Dedifferentiated amniotic fluid mesenchymal stem cell (primary cell): Measurements from ENCODE around the gene NFIB.

Experiments used
- DNase-seq: peaks from one replicate; pipeline ENCODE4 v3.0.0-alpha.2; 2016; ENCODE audit errors: extremely low spot score

NFIB gene

DNA sequence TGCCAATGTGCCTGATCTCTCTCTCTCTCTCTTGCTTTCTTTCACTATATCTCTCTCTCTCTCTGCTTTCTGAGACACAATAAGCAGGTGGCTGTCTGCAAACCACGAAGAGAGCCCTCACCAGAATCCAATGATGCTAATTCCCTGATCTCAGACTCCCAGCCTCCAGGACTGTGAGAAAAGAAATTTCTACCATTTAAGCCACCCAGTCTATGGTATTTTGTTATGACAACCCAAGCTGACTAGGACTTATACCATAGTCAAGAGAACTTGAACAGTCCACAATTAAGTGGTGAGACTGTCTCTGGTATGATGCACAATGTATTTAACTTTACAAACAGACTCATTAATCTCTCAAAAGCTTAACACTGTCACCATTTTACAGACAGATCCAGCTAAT is 67.0 kb downstream of the NFIB start:
- DNase-seq: no peak

DNA sequence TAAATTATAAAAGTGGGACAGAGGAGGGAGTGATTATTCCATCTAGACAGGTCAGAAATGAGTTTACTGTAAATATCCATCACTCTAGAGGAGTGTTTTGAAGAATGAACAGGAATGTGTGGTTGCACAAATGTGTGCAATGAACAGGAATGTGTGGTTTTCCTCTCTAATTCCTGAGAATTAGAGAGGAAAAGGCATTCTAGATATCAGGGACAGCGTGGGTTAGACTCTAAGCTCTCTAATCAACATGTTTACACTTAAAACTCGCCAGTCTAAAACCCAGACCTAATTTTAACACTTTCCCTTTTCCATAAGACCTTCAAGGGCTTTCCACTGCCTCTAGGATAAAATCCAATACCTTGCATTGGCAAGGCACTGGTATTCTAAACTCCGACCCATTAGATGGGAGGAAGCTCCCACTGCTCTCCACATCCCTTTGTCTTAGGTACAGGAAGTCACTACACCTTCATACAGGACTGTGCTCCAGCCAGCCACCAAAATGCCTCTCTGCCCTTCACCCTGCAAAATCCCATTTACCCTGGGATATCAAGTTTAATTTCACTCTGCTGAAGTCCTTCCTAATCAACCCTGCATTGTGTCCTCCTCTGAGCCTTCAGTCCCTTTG is 67.9 kb downstream of the NFIB start:
- peak; percentile 69 for DNase-seq

DNA sequence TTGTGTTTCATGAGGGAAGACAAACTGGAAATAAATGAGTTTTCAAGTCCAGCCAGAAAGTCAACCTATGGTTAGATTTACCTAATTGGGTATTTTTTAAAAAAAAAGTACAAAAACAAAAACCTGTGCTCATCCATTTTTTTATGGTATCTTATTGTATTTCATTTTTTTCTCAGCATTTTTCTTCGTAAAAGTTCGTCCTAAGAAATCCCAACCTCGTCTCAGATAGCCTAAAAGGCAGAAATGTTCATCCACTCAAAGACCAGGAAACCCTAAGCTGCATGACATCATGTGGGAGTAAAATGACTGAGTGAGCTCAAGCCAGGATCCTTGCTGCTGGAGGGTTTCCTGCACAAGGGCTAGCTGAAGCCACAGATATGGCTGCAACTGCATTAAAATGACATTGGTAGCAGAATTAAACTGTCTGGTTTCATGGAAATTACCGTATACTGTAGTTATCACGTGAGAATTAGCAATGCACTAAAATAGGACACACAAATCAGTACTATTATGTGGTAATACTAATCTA is 70.4 kb downstream of the NFIB start:
- no peak for DNase-seq

DNA sequence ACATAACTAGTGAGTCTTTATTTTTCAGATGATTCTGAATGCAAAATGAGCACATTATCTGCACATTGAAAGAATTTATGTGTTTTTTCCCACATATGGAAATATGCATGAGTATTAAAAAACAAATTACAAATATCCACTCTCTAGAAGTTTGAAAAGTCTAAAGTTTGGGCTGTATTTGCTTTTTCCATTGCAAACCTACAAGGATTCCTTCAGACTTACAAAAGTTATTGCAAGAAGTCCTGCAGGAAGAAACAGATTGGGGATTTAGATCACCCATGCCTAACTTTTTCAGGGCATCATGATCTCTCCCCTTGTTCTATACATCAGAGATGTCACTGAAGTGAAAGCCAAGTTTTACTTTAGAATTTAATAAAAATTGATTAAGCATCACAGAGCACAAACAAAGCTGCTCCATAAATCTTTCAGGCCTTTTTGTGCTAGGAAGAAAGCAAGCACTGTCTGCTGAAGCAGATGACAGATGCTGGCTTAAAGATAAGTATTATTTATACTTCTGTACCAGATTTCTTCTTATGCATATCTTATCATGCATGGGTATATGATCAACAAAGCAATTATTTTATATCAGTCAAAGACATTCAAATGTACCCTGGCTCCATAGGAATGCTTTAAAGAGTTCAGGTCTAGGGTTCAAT is 71.7 kb downstream of the NFIB start:
- DNase-seq: no peak

DNA sequence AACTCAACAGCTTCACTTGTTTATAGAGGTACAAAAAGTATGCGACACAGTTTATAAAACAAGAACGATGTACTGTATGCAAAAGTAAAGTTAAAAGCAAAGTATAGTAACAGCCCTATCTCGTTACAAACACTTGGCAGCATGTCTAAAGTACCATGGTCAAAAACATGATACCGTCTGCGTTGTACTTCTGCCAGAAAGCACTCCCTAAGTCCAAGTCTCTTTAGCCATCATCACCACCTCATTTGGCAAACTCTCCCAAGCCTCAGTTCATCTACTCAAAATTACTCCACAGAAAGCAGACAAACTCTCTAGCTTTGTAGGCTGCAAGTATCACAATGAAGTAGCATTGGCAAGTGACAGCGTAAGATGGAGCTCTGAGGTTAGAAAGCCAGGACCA is 73.4 kb downstream of the NFIB start:
- DNase-seq: no peak

DNA sequence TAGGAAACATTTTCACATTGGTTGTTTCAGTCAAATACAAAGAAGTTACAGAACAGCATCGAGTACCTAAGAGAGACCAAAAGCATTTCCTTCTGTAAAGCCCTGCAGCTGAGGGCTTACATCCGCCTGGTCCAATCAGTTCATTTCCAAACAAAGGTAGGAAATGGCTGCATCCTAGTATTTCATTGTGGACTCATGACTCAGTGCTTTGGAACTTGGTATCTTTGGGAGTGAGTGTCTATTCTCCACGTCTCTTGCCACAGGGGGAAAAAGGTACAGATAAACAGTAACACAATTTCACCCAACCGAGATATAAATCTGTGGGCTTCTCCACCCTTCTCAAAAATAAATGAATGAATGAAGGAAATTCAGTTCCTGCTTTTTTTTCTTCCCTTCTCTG is 75.4 kb downstream of the NFIB start:
- DNase-seq: no peak

DNA sequence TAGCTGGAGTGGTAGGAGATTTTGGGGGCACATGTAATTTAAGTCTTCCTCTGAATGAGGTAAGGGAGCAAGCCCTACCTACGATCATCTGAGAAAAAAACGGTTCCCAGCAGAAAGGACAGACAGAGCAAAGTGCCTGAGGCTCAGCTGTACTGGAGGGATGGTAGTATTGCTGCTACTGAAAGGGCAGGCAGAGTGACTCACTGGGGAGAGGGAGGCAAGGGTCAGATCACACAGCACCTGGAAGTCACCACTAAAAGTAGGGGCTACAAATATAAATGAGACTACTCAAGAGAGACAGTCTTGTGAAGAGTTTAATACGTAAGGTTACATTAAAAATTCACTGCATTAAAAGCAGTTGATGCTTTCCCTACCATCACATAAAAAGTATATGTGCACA is 75.9 kb downstream of the NFIB start:
- DNase-seq: no peak

DNA sequence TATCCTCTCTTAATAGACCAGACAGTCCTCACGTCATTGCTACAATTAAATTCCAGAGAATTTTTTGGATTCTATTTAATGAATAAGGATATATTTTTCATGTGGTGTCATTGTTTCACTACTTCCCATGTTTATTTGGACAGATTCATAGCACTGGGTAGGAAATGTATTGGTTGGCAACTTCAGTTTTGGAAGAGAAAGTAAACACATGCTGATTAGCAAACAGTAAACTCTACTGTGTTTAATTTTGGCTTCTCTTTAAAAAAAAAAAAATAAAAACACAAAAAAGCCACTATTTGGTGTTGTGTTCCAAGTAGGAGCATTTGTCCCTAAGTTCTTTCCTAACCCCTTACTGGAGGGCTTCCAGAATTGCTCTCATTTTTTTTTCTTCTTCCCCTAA is 77.3 kb downstream of the NFIB start:
- DNase-seq: no peak

DNA sequence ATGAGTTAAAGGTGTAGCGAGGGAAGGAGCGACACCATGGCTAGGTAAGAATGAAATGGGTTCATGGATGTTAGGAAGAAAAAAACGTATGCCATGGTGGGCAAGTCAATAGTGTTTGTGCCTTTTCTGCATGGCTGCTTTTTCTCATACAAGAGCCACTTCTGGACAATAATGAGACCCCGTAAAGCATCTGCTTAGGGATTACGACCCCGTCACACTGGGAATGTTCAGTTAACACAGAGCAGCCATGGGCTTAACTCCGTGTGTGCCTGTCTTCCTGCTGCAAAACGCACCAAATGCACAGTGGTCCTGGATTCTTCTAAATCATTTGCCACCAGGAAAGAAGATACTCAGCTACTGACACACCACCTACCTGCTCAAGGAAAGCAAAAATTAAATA is 81.8 kb downstream of the NFIB start:
- no peak for DNase-seq

DNA sequence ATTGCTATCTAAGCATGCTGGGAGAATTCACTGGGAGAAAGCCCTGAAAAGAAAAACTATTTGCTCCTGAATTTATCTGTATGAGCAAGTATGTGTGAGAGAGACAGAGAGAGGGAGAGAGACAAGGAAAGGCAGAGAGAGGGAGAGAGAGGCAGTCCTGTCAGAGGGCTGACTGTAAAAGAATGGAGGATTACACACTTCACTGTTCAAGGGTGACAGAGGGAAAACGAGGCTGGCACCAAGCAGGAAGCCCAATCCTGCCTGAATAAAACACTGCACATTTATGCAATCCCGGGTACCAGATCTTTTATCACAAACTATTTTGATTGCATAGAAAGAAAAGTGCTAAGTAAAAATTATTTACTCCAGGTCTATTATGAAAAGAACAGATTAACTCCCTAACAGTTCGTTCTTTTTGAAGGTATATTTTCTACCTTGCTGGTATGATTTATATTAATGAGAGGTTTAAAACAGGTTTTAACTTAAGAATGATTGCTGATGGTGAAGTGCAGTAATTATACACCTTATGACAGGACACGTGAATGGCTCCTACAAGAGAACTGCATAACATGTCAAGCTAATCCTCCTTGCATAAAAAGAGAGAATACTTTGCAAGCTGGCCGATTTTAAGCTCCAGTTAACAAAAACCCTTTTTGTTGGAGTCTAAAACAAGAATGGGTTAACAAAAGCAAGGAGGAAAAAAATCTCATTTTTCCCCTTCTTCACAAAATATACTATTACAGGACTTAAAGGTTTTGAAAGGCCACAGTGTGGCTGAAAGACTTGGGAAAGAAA is 82.5 kb downstream of the NFIB start:
- no peak for DNase-seq

DNA sequence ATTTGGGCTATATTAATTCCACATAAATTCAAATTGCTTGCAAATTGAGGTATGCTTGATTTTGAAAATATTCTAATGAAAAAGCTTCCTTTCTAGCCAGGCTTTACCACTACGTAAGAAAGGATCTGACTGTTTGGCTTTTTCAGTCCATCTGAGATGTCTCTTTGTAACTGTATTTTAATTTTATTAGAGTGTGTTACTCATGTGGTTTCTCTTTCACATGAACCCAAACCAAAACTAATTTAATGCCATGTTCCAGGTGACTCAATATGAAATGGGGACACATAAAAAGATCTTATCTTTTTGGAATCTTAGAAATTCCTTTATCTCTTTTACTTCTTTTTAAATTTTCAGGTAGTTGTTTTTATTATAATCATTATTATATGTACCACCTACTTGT is 85.3 kb downstream of the NFIB start:
- DNase-seq: no peak

DNA sequence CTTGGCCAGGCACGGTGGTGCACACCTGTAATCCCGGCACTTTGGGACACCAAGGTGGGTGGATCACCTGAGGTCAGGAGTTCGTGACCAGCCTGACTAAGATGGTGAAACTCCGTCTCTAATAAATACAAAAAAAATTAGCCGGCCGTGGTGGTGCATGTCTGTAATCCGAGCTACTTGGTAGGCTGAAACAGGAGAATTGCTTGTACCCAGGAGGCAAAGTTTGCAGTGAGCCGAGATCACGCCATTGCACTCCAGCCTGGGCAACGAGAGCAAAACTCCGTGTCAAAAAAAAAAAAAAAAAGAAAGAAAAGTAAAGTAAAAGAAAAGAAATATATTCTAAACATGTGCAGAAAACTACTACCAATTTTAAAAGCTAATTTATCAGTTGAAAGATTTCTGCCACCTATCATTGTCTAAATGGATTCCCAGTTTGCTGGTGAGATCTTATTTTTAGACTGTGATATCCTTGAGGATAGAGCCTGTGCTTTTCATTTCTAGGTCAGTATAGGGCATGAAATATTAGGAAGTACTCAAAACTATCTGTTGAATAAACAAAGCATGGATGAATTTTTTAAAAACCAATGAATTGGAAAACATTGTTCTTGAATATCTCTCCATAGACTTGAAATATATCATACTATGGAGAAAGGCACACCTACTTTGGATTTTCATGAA is 86.9 kb downstream of the NFIB start:
- no peak for DNase-seq

DNA sequence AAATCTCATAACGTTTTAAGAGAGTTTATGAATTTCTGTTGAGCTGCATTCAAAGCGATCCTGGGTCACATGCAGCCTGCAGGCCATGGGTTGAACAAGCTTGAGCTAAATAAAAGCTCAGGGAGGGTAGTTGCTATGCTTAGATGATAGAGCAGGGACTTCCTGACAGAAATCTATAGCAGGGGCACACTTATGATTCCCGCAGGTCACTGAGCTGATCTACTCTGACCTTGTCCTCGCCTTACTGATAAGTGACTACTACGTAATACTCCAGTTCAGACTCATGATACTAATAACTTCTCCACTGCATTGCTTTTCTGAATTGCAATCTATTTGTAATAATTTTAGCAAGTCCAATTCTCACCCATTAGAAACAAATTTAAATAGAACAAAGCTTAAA is 90.9 kb downstream of the NFIB start:
- no peak for DNase-seq

DNA sequence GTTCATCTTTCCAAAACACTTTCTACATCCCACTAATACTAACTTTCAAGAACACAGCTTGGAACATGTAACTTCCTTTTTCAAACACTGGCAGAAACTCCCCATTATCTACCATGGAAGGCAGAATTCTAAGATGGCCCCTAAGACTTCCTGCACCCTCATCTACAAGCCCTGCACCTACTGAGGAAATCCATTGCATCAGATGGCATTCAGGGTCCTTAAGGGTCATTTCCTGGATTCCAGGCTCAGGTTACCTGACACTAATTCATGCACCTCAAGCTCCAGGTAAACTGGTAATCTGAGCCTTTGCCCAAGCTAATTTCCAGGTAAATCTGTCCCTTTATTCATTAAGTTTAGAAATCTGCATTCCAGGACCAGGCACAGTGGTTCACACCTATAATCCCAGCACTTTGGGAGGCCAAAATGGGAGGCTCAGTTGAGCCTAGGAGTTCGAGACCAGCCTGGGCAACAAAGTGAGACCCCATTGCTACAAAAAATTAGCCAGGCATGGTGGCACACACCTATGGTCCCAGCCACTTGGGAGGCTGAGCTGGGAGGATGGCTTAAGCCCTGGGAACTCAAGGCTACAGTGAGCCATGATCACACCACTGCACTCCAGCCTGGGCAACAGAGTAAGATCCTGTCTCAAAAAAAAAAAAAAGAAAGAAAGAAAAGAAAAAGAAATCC is 91.6 kb downstream of the NFIB start:
- DNase-seq: no peak

DNA sequence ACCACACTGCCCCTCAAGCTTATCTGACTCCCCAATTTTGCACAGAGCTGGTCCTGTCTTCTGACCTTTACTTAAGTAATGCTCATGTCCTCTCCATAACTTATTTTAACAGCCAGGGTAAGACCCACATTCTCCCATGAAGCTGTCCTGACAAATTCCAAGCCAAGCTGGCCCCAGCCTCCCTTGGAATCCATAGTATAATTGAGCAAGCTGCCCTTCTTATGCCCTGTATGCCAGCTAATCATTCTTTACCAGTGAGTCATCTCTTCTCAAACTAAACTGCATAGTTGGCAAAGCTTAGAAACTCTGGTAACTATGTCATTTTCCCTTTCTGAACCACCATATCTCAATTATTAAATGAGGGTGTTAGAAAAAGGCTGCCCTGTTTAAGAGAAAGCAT is 92.4 kb downstream of the NFIB start:
- DNase-seq: peak; percentile 92

DNA sequence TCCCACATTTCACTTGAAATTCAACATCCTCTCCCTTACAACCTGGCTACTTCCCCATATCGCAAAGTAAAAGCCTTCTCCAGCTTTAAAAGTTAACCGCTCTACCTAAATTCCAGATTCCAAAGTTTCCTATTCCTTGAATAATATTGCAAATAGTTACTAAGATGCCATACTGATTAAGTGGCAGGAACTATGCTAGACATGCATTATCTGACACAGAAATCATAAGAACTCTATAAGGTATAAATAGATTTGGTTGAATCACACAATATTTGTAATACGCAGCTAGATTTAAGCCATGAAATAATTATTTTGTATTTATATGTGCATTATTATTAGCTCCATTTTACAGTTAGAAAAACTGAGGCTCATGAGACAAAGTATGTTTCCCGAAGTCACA is 92.8 kb downstream of the NFIB start:
- no peak for DNase-seq

DNA sequence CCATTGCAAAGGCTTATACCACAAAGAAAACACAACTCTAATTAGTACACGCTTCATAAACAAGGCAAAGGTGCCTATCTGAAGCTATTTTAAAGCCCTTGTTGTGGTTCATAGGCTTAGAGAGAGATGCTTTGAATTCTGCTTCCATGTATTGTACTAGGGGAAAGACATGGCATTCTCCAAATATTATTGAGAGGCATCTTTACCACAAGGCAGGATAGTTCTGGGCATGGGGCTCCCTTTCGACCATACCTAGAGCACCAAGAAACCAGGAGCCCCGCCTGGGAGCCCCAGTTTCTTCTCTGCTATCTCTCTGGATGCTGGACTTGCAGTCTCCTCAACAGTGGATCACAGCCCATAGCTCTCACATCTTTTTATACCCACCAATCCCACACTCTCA is 93.7 kb downstream of the NFIB start:
- no peak for DNase-seq

DNA sequence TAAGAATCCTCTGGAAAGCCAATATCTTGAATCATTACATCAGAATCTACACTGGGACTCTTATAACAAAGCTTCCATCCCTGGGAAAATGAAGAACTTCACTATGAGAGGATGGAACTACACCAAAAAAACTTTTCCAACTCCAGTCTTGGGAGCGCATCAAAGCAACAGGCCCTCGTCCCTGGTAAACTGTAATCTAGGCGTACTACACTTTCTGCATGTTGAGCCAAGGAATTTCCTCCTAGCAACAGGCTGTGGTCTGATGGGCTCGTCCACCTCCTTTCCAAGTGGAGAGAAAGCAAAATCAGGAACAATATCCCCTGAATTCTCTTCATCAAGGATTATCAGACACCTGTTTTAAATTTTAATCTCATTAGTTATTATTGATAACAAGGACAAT is 94.1 kb downstream of the NFIB start:
- no peak for DNase-seq

DNA sequence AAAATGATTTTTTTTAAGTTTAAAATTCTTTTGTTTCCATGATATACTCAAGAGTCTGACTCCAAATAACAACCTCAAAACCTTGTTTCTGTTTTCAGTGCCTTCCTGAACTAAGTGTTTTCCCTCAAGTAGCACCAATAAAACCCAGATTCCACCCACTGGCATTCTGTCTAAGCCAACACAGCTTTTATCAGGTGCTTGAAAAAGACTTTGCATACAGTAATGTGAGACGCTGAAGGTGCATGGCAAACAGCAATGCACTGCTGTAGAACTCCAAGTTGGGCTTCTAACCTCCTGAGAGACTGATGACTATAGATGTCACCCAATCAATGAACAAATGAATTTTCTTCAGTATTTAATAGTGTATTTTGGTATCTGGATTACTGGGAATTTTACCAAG is 95.7 kb downstream of the NFIB start:
- DNase-seq: no peak

DNA sequence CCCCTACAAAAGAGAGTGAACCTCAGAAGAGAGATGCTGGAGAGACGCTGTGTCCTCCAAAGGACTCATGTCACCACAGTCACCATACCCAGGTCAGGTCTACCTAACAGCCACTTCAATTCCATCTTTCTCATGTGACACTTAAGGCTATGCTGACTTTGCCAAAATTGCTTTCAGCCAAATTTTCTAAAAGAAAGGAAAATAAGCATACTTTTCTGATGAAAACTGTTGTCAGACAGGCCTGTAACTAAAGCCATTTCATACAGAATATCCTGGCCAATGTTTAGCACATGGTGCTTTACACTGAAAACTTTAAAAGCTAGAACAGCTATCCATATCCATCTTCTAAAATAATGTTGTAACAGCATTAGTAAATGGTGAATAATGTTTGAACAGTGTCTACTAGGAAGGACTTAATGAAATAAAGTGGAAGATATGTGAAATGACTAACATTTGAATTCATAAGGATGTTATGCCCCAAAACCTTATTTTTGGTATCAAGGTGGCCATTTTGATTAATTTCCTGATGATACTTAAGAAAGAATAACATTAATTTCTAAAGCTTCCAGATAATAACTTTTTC is 97.2 kb downstream of the NFIB start:
- DNase-seq: no peak

DNA sequence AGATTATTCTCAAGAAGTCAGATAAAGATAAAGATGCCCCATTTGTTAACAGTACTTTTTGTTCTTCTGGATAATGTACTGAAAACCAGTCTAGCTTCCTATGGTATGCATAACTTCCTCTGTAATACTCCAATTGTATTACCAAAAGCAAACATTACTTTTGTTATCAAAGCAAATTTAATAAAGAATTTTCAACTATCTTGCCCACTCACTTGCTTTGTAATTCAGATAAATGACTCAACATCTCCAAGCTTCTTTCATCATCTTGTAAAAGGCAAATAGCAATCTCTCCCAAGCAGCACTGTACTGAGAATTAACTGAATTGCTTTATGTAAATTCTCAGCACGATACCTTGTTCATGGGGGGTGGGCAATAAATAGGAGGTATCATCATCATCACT is 98.3 kb downstream of the NFIB start:
- peak; percentile 55 for DNase-seq
